ENCODE measurements around the gene FKBP2. TPM values are rescaled to one million over a fixed set of nuclear protein-coding genes. Genes with fewer than 3 reads are reported as not detected.
A peak's percentile ranks its signal among the peaks of the same experiment; 100 is the strongest.

FKBP2 gene
- total and polyA plus RNA-seq, 2 of the 13 experiments (the other 11 are each of a cell fraction or from before 2014, with no cell fraction given), result 30.1 to 53.3 TPM

DNA sequence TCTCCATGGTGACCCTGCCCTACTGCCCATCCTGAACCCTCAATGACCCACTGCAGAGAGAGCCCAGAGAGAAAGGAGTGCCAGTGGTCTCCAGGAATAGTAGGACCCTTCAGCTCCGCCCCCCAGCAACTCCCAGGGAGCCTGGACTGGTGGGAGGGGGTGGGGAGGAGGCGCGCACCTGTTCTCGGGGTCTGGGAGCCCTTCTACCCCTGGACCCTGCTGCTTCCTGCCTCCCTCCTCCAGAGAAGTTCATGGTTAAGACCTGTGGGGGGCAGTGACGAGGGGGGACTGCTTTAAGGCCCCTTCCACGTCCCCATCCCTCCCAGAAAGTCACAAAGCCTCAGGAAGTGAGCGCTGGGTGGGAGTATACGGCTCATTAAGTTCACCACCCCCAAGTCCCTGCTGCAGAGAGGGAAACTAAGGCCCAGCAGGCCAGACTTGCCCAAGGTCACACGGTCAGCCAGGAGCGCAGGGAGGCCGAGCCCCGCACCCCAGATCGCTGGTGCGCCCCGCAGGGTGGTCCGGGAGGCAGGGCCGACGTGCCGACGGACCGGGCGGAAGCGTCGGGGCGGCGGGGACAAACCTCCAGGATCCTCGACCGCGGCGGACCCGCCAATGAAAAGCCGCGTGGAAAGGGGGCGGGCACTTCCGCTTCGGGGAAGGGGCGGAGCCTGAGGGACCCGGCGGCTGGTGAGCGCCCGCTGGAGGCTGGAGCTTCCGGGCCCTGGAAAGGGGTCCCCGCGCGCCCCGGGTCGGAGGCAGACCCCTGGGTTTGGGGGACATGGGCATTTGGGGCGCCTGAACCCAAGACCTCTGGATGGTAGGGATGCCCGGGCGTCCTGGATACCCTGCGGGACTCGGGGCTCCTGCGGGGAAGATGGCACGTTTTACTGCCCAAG lies 15.0 kb upstream of the FKBP2 start, which contains the start of the genes NUDT22 and TRPT1 (continued):
- peak; percentile 67; the same call in 1 of the 2 replicates for TF ChIP-seq DRAP1 (CRISPR knock-in tag; IDR thresholded peaks at IDR 0.05)
- no peak for TF ChIP-seq NONO (IDR thresholded peaks at IDR 0.05)
- peak; percentile 92 for TF ChIP-seq NONO (CRISPR knock-in tag; conservative IDR thresholded peaks at IDR 0.05)
- TF ChIP-seq HNF1B (CRISPR knock-in tag; IDR thresholded peaks at IDR 0.05), result peak; percentile 67
- TF ChIP-seq, protein P1, sequence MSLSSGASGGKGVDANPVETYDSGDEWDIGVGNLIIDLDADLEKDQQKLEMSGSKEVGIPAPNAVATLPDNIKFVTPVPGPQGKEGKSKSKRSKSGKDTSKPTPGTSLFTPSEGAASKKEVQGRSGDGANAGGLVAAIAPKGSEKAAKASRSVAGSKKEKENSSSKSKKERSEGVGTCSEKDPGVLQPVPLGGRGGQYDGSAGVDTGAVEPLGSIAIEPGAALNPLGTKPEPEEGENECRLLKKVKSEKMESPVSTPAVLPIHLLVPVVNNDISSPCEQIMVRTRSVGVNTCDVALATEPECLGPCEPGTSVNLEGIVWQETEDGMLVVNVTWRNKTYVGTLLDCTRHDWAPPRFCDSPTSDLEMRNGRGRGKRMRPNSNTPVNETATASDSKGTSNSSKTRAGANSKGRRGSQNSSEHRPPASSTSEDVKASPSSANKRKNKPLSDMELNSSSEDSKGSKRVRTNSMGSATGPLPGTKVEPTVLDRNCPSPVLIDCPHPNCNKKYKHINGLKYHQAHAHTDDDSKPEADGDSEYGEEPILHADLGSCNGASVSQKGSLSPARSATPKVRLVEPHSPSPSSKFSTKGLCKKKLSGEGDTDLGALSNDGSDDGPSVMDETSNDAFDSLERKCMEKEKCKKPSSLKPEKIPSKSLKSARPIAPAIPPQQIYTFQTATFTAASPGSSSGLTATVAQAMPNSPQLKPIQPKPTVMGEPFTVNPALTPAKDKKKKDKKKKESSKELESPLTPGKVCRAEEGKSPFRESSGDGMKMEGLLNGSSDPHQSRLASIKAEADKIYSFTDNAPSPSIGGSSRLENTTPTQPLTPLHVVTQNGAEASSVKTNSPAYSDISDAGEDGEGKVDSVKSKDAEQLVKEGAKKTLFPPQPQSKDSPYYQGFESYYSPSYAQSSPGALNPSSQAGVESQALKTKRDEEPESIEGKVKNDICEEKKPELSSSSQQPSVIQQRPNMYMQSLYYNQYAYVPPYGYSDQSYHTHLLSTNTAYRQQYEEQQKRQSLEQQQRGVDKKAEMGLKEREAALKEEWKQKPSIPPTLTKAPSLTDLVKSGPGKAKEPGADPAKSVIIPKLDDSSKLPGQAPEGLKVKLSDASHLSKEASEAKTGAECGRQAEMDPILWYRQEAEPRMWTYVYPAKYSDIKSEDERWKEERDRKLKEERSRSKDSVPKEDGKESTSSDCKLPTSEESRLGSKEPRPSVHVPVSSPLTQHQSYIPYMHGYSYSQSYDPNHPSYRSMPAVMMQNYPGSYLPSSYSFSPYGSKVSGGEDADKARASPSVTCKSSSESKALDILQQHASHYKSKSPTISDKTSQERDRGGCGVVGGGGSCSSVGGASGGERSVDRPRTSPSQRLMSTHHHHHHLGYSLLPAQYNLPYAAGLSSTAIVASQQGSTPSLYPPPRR (CRISPR knock-in tag; IDR thresholded peaks at IDR 0.05; ENCODE audit: borderline replicate concordance), result no peak
- TF ChIP-seq EED (CRISPR knock-in tag; IDR thresholded peaks at IDR 0.05), result no peak
- no peak; the same call in 1 of the 2 replicates for TF ChIP-seq EEA1 (CRISPR knock-in tag; IDR thresholded peaks at IDR 0.05; ENCODE audit: borderline replicate concordance)
- TF ChIP-seq NFKB2 (CRISPR knock-in tag; IDR thresholded peaks at IDR 0.05; ENCODE audit: borderline replicate concordance), result peak; percentile 6; the same call in 1 of the 2 replicates
- TF ChIP-seq ZNF343 (CRISPR knock-in tag; IDR thresholded peaks at IDR 0.05), result no peak; the same call in 1 of the 2 replicates
- no peak for TF ChIP-seq NFIB (CRISPR knock-in tag; IDR thresholded peaks at IDR 0.05; ENCODE audit: borderline replicate concordance)
- 0 out of 2 replicates have a peak, but pooled peaks have one; percentile 26 for TF ChIP-seq IRF2 (CRISPR knock-in tag; IDR thresholded peaks at IDR 0.05)
- peak; percentile 48; the same call in 1 of the 2 replicates for TF ChIP-seq ZFP36L1 (CRISPR knock-in tag; IDR thresholded peaks at IDR 0.05)
- TF ChIP-seq, protein P2, sequence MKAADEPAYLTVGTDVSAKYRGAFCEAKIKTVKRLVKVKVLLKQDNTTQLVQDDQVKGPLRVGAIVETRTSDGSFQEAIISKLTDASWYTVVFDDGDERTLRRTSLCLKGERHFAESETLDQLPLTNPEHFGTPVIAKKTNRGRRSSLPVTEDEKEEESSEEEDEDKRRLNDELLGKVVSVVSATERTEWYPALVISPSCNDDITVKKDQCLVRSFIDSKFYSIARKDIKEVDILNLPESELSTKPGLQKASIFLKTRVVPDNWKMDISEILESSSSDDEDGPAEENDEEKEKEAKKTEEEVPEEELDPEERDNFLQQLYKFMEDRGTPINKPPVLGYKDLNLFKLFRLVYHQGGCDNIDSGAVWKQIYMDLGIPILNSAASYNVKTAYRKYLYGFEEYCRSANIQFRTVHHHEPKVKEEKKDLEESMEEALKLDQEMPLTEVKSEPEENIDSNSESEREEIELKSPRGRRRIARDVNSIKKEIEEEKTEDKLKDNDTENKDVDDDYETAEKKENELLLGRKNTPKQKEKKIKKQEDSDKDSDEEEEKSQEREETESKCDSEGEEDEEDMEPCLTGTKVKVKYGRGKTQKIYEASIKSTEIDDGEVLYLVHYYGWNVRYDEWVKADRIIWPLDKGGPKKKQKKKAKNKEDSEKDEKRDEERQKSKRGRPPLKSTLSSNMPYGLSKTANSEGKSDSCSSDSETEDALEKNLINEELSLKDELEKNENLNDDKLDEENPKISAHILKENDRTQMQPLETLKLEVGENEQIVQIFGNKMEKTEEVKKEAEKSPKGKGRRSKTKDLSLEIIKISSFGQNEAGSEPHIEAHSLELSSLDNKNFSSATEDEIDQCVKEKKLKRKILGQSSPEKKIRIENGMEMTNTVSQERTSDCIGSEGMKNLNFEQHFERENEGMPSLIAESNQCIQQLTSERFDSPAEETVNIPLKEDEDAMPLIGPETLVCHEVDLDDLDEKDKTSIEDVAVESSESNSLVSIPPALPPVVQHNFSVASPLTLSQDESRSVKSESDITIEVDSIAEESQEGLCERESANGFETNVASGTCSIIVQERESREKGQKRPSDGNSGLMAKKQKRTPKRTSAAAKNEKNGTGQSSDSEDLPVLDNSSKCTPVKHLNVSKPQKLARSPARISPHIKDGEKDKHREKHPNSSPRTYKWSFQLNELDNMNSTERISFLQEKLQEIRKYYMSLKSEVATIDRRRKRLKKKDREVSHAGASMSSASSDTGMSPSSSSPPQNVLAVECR (CRISPR knock-in tag; IDR thresholded peaks at IDR 0.05; ENCODE audit: borderline replicate concordance), result peak; percentile 84; the same call in 1 of the 2 replicates
- TF ChIP-seq, protein P3, sequence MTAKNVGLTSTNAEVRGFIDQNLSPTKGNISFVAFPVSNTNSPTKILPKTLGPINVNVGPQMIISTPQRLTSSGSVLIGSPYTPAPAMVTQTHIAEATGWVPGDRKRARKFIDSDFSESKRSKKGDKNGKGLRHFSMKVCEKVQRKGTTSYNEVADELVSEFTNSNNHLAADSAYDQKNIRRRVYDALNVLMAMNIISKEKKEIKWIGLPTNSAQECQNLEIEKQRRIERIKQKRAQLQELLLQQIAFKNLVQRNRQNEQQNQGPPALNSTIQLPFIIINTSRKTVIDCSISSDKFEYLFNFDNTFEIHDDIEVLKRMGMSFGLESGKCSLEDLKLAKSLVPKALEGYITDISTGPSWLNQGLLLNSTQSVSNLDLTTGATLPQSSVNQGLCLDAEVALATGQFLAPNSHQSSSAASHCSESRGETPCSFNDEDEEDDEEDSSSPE (CRISPR knock-in tag; IDR thresholded peaks at IDR 0.05), result peak; percentile 68

Measured in HepG2 (cell line).